RPMI8226 (cell line): Measurements from ENCODE around the gene ZNF570.

Experiments used
- DNase-seq: peaks from one replicate; pipeline ENCODE4 v3.0.0-alpha.2; 2015

The ZNF570 gene

DNA sequence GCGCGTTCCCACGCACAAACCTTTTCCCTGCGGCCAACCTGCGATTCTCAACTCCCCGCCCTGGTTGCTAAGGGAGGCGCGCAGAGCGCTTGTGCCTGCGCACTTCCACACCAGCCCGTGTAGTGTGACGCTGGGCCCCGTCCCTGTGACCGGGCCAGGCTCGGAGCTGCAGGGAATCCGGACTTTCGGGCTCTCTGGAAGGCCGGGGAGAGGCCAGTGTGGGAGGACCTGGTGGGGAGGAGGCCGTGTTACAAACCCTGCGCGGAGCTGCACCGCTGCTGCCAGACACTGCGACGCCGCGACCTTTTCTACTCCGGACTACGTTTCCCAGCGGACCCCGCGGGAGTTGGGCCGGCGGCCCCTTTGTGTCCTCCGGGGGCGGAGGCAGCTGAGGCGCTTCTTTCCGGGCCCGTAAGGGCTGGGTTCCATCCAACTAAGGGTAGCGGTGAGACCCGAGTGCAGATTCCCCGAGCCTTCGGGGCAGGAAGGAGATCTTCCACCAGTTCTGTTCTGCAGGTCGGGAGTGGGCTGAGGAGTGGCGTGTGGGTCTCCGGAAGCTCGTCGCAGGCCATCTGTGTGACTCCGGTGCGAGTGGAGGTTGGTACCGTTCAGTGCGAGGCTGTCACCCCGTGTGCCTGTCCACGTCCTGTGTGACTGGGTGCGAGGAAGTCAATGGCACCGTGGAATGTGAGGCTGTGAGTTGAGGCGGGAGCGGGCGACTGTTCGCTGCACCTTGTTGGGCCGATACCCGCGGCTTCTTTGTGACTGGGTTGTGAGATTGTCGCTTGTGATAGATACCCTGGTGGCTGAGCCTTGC is at the start of gene ZNF570:
TSS of gene ZNF570 (plus strand) at position 396 of the 817 bp plus-strand sequence. CDS start 999 bp downstream, outside the sequence.
- peak; percentile 86 for DNase-seq

DNA sequence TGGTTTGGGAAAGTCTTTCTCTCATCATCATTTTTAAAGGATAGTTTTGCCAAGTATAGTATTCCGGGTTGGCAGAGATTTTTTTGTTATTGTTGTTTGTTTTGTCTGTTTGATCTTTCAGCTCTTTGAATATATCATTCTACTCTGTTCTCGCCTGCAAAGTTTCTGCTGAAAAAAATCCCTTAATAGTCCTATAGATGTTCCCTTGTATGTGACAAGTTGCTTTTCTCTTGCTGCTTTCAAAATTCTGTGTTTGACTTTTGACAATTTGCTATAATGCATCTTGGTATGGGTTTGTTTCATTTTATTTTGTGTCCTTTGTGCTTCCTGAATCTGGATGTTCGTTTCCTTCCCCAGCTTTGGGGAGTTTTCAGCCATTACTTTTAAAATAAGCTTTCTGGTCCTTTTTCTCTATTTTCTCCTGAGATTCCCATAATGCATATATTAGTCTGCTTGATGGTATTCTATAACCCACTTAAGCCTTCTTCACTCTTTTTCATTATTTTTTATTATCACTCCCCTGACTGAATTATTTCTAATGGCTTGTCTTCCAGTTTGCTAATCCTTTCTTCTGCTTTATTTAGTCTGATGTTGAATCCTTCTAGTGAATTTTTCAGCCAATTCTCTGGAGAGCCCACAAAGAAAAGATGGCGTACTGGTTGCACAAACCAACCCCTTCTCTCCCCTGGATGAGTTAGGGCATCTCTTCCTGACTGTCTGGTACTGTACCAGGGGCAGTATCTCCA is 16.5 kb upstream of the ZNF570 start:
- DNase-seq = no peak

DNA sequence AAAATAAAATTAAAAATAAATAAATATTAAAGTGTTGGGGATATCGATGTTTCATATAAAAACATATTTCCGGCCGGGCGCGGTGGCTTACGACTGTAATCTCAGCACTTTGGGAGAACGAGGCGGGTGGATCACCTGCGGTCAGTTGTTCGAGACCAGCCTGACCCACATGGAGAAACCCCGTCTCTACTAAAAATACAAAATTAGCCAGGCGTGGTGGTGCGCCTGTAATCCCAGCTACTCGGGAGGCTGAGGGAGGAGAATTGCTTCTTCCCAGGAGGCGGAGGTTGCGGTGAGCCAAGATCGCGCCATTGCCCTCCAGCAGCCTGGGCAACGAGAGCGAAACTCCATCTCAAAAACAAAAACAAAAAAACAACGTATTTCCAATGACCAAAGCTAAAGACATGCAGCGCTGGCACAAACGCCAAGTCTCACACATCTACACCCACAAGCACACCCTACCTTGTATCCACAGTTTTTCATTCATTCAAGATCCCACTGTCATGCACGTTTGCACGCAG is 2.8 kb upstream of the ZNF570 start:
- no peak for DNase-seq

DNA sequence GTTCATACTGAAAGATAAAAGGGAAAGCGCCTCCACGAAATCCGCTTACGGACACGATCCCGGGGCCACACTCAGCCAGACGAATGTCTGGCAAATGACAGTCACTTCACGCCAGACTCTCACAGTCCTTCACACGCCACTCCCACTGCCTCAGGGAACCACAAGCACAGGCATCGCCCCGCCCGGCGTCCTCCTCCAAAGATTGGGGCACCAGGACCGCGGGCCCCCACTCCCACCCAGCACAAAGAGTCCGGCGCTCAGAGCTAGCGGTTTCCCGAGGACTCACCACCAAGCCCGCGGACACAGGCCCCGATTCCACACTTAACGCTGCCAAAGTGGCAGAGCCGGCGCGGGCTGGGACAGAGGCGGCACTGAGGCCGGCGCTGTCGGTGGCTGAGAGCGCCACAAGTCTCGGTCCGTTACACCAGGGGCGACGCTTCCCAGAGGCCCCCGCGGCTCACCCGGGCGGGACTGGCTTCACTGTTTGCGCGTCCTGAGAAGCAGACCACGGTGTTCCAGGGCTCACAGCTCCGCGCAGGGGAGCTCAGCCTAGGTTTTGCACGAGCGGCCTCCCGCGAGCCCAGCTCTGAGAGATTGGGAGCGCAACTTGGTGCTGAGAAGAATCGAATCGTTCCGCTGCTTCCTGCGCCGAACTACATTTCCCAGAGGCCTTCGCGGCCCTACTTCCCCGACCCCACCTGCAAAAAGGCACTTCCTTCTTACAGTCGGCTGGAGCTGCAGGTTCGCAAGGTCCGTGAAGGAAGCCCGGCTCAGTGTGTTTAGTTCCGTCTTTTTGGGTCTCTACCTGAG is 2.2 kb upstream of the ZNF570 start, which contains the start of gene ZNF569:
TSS of gene ZNF569 (minus strand) at position 647 of the 810 bp plus-strand sequence. CDS start 22,523 bp downstream, outside the sequence.
- DNase-seq = peak; percentile 88

DNA sequence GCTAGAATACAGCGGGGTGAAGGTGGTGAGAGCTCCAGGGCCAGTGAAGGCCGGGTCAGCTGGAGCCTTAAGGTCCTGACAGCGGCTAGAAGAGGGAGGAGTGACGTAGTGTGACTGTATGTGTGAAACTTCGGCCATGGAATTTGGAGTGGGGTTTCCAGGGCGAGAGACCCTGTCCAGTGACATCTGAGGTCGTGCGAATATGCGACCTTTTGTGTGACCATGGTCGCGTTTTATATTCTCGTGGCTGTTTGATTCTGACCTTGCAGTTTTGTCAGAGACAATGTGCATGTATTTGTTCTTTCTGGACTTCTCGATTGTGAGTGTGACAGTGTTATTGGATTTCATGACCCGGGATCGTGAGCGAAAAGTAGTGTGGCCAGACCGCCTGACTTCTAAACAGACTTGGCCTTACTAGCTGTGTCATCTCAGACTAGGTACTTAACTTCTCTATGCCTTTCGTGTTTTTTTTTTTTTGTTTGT is 1.5 kb upstream of the ZNF570 start:
- no peak for DNase-seq

DNA sequence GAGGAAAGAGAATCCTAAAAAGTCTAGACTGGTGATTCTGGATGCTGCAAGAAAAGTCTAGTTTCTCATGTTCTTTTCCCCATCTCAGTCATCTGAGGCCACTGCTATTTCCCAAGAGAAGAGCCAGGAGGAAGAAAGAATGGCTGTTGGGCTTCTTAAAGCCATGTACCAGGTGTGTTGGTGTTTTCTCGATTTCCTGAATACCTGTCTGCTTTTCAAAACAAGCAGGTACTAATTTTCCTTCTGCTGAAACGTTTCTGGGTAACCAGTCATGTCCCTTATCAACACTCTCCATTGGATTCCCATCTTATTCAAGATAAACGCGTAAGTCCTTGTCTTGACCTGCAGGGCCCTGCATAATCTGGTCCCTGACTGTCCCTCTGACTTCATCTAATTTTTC is 1.1 kb downstream of the ZNF570 start:
- DNase-seq = no peak

DNA sequence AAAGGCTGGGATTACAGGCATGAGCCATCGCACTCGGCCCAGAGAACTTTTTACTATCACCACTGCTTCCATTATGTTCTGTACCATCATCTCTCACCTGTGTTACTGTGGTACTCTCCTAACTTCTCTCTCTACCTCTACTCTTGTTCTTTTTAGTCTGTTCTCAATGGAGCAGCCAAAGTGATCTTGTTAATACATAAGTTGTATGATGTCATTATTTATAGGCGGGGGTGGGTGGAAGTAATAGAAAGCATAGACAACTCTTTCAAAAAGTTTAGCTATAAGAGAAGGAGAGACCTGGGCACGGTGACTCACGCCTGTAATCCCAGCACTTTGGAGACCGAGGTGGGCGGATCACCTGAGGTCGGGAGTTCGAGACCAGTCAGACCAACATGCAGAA is 3.0 kb downstream of the ZNF570 start:
- no peak for DNase-seq

DNA sequence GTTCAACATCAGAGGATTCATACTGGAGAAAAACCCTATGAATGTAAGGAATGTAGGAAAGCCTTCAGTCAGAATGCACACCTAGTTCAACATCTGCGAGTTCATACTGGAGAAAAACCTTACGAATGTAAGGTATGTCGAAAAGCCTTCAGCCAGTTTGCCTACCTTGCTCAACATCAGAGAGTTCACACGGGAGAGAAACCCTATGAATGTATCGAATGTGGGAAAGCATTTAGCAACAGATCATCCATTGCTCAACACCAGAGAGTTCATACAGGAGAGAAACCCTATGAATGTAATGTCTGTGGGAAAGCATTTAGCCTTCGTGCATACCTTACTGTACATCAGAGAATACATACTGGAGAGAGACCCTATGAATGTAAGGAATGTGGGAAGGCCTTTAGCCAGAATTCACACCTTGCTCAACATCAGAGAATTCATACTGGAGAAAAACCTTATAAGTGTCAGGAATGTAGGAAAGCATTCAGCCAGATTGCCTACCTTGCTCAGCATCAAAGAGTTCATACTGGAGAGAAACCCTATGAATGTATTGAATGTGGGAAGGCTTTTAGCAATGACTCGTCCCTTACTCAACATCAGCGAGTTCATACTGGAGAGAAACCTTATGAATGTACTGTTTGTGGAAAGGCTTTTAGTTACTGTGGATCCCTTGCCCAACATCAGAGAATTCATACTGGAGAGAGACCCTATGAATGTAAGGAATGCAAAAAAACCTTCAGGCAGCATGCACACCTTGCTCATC is 15.4 kb downstream of the ZNF570 start:
- no peak for DNase-seq

DNA sequence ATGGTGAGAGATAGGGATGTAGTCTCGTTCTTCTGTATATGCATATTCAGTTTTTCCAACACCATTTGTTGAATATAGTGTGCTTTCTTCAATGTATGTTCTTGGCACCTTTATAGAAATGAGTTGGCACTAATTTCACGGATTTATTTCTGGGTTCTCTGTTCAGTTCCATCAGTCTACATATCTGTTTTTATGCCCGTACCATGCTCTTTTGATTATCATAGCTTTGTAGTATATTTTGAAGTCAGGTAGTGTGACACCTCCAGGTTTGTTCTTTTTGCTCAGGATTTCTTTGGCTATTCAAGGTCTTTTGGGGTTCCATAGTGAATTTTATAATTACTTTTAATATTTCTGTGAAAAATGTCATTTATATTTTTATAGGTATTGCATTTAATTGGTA is 23.1 kb downstream of the ZNF570 start:
- no peak for DNase-seq

DNA sequence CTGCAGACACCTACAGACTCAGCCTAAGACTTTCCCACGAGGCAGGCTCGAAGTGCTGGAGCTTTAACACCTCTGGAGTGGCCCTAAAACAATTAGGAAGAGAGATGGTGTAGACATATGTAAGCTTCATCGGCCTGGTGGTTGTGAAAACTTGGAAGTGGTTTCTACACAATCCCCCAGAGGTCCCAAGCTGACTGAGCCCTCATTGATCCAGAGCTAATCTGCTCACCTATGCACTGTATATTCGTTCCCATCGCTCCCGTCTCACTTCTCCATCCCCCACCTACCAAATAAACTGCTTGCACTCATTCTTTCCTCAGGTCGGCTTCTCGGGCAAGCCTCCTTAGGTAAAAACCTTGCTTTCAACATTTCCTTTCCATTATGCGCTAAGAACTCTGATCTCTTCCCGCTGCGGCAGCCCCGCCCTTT is 36.8 kb downstream of the ZNF570 start:
- no peak for DNase-seq

DNA sequence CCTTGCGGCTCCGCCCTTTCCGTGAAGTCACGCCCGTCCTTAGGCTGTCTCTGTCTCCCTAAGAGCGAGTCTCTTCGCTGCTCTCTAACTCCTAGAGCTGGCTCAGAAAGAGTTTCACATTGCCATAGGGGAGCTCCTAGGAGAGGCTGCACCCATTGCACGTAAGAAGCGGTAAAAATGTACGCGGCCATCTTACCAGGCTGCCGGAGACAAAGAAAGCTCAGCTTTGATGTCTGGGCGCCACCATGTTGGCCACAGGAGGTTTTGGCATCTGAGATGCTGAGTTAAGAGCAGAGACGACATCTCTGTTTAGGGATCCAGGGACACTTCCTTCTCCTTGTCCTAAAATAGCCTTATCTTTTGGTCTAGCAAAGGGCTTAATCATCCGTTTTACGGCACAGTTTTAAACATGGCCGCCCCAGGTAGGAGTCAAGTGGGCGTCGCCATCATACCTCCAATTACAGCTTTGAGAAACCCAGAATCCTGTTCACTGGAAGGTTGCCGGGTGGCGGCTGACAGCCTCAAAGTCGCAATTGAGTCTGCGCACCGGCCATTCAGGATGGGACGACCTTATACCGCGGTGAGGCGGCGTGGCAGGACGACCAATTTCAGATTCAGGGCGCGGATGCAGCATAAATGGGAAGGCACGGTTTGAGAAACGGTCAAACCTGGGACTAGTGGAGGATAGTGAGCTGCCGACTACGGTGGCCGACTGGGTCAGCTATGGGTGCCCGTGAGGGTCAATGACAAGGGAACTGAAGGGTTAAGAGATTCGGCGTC is 37.4 kb downstream of the ZNF570 start, which contains the start of gene ZNF793:
TSS of gene ZNF793 (plus strand) at position 553 of the 780 bp plus-strand sequence. CDS start 16,501 bp downstream, outside the sequence.
- peak; percentile 63 for DNase-seq

DNA sequence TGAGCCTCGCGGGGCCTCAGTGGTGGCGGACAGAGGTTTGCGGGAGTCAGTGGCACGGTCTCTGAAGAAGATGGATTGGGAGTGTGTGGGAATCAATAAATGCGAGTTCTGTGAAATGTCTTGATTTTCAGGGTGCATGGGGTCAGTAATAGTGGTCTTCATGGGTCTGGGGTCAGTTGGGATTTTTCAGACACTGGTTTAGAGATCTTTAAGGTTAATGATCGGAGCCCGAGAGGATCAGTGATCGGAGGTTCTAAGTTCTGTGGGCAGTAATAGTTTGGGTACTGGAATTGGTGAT is 38.0 kb downstream of the ZNF570 start:
- DNase-seq = no peak

DNA sequence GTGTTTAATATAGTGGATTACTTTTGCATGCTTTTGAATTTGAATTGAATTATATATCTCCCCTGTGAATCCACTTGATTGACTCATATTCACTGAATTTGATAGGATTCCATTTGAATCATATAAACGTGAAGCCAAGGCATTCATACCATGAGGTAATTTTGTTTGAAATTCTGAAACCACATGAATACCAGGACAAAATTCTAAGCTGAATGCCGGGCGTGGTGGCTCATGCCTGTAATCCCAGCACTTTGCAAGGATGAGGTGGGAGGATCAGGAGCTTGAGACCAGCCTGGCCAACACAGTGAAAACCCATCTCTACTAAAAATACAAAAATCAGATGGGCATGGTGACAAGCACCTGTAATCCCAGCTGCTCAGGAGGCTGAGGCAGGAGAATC is 42.0 kb downstream of the ZNF570 start:
- no peak for DNase-seq

DNA sequence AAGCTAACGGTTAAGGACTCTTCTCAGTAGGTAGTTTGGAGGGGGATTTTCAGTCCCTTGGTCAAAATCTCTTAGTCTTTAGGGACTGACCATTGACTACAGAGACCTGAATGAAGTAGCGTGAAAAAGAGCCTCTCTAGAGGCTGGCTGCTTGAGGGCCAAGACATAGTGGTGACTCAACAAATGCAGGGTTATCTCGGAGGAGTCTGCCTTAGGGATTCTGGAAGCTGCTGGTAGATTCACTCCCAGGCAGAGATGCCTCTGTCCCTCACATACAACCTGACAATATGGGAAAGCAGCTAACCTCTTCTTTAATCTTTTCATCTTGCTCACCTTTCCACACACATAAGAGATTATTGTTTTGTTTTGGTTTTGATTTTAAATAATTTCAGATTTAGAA is 42.7 kb downstream of the ZNF570 start:
- DNase-seq = no peak

DNA sequence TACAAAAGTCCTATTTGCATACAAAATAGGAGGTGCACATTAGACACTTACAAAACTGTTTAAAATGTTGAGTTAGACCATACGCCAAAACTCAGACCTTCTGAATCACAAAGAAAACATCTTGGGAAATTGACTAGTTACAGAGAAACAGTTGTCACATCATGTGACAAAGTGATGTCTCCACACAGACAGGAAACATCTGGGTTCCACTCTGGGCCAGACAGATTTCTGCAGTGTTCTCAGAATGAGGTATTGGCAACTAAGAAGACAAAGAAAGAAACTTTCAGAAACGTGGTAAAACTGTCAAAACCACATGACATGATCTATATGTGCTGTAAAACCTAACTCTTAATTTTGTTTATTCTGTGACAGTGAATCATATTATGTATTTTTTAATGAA is 44.2 kb downstream of the ZNF570 start:
- no peak for DNase-seq

DNA sequence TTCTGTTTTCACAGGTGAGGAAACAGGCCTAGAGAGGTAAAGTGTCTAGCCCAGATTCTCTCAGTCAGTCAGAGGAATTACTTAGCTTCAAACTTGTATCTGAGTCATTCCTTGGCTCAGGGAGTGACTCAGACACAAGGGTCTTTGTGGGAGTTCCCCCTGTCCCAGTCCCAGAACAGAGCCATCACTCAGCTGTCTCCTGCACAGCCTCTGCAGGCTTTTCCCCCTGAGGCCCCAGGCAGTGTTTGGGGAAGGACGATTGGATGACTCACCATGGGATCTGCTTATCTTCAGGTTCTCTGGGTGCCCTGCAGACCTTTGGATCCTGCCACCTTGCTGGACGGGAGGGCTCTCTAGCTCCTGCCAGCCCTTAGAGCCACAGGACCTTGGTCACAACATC is 50.7 kb downstream of the ZNF570 start:
- DNase-seq = no peak

DNA sequence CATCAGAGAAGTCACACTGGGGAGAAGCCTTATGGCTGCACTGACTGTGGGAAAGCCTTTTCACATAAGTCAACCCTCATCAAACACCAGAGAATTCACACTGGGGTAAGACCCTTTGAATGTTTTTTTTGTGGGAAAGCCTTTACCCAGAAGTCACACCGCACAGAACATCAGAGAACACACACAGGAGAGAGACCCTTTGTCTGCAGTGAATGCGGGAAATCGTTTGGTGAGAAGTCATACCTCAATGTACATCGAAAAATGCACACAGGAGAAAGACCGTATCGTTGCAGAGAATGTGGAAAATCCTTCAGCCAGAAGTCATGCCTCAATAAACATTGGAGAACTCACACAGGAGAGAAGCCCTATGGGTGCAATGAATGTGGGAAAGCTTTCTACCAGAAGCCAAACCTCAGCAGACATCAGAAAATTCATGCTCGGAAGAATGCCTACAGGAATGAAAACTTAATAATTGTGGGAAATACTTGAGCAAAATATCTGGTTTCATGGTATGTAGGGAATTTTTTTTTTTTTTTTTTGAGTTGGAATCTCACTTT is 68.3 kb downstream of the ZNF570 start:
- DNase-seq = no peak
